DOHH2 (cell line): ENCODE results near the gene PHC1.
A peak's percentile ranks its signal among the peaks of the same experiment; 100 is the strongest.

ENCODE experiments used
- H3F3A ChIP-seq: fragments of 200-600 bp; sonication (generic), shearing (Covaris generic); 2 replicates; pipeline ENCODE4 v1.6.0; 2016; ENCODE audit warnings: antibody characterized with exemption, mild to moderate bottlenecking; ENCODE audit not compliant: control insufficient read depth, insufficient read depth
- H3K27ac ChIP-seq: fragments of 200-600 bp; sonication (generic); 2 replicates; pipeline ENCODE4 v1.5.1; 2014; ENCODE audit warnings: low read depth, mild to moderate bottlenecking, low read length, moderate library complexity
- H3K27me3 ChIP-seq: fragments of 200-600 bp; sonication (generic); 2 replicates; pipeline ENCODE4 v1.6.1; 2014; ENCODE audit warnings: mild to moderate bottlenecking, low read length, mixed read lengths; ENCODE audit not compliant: control insufficient read depth
- H3K36me3 ChIP-seq: fragments of 200-600 bp; sonication (generic); 2 replicates; pipeline ENCODE4 v1.6.1; 2014; ENCODE audit warnings: mild to moderate bottlenecking, low read length, moderate library complexity, mixed read lengths; ENCODE audit not compliant: control insufficient read depth
- H3K4me1 ChIP-seq: fragments of 200-600 bp; sonication (generic); 2 replicates; pipeline ENCODE4 v1.6.1; 2014; ENCODE audit warnings: mild to moderate bottlenecking, low read length, mixed read lengths; ENCODE audit not compliant: control insufficient read depth
- H3K4me2 ChIP-seq: fragments of 200-600 bp; sonication (generic); 2 replicates; pipeline ENCODE4 v1.6.0; 2014; ENCODE audit warnings: mild to moderate bottlenecking, low read length, moderate library complexity
- H3K4me3 ChIP-seq: fragments of 200-600 bp; sonication (generic); 2 replicates; pipeline ENCODE4 v1.5.1; 2014; ENCODE audit warnings: mild to moderate bottlenecking, low read length, mixed read lengths
- H3K79me2 ChIP-seq: fragments of 200-600 bp; sonication (generic); 2 replicates; pipeline ENCODE4 v1.6.1; 2014; ENCODE audit warnings: mild to moderate bottlenecking, low read length, mixed read lengths; ENCODE audit not compliant: control insufficient read depth
- H3K9me2 ChIP-seq: fragments of 200-600 bp; sonication (generic); replicated peaks from 2 replicates; pipeline ENCODE4 v1.6.1; 2014; ENCODE audit warnings: mild to moderate bottlenecking, low read length, mixed read lengths; ENCODE audit not compliant: control insufficient read depth
- H3K9me3 ChIP-seq: fragments of 200-600 bp; sonication (generic); 2 replicates; pipeline ENCODE4 v1.6.1; 2014; ENCODE audit warnings: antibody characterized with exemption, low read length, mixed read lengths; ENCODE audit not compliant: control insufficient read depth, insufficient read depth
- H4K20me1 ChIP-seq: fragments of 200-600 bp; sonication (generic); 2 replicates; pipeline ENCODE4 v1.6.0; 2014; ENCODE audit warnings: low read depth, mild to moderate bottlenecking, antibody characterized with exemption, low read length, moderate library complexity; ENCODE audit not compliant: control insufficient read depth, insufficient read depth
- EZH2phosphoT487 ChIP-seq: fragments of 200-600 bp; sonication (generic); IDR thresholded peaks from 2 replicates; pipeline ENCODE4 v1.6.1; 2017; ENCODE audit warnings: borderline replicate concordance, mild to moderate bottlenecking, antibody characterized with exemption, low read length, moderate library complexity, mixed read lengths
- TF ChIP-seq, protein P1 (sequence below): fragments of 200-600 bp; sonication (generic); IDR thresholded peaks from one replicate; pipeline ENCODE4 v1.5.1; 2014; ENCODE audit warnings: antibody characterized with exemption, mild to moderate bottlenecking, low read depth, low read length; ENCODE audit not compliant: poor library complexity, severe bottlenecking

The PHC1 gene

GRCh38 chr12:8890313-8891085 lies 23.8 kb upstream of the PHC1 start:
- Histone ChIP-seq H3K4me3 (peak overlapping the region; percentile 72), H3K27ac (no peak overlapping the region), H3K4me1 (peaks cover 4% of the 10 kb centered on the region)

DNA sequence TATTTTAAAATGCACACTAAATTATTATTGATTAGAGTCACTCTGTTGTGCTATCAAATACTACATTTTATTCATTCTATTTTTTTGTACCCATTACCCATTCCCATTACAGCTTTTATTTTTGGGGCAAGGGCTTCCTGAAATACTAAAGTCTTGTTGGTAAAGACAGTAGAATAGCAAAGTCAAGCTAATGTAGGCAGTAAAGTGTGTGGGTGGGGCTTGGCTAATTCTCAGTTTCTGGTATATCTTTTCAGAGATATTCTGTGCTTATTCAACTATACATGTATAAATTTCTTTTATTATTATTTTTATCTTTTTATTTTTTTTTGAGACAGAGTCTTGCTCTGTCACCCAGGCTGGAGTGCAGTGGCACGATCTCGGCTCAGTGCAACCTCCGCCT lies 22.3 kb upstream of the PHC1 start:
- no peak for TF ChIP-seq EZH2phosphoT487
- TF ChIP-seq, protein P1, sequence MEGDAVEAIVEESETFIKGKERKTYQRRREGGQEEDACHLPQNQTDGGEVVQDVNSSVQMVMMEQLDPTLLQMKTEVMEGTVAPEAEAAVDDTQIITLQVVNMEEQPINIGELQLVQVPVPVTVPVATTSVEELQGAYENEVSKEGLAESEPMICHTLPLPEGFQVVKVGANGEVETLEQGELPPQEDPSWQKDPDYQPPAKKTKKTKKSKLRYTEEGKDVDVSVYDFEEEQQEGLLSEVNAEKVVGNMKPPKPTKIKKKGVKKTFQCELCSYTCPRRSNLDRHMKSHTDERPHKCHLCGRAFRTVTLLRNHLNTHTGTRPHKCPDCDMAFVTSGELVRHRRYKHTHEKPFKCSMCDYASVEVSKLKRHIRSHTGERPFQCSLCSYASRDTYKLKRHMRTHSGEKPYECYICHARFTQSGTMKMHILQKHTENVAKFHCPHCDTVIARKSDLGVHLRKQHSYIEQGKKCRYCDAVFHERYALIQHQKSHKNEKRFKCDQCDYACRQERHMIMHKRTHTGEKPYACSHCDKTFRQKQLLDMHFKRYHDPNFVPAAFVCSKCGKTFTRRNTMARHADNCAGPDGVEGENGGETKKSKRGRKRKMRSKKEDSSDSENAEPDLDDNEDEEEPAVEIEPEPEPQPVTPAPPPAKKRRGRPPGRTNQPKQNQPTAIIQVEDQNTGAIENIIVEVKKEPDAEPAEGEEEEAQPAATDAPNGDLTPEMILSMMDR = no peak
- Histone ChIP-seq H3K4me1 (peaks cover 4% of the 10 kb centered on the region), H3K27ac (no peak overlapping the region), H3K4me3 (no peak overlapping the region), H3K9me3 (no peaks in the 10 kb centered on the region), H3K9me2 (no peaks in the 10 kb centered on the region), H3K36me3 (no peaks in the 10 kb centered on the region), H3K79me2 (no peaks in the 10 kb centered on the region), H3K4me2 (no peak overlapping the region), H3K27me3 (no peaks in the 10 kb centered on the region), H4K20me1 (no peaks in the 10 kb centered on the region), H3F3A (no peaks in the 10 kb centered on the region)

More at GRCh38 chr12:8890313-8891085, 23.8 kb upstream of the PHC1 start:
- Histone ChIP-seq H3K4me2 (peak overlapping the region; percentile 76), H3F3A (no peaks in the 10 kb centered on the region), H3K27me3 (no peaks in the 10 kb centered on the region), H3K36me3 (no peaks in the 10 kb centered on the region), H3K79me2 (no peaks in the 10 kb centered on the region), H3K9me2 (no peaks in the 10 kb centered on the region), H4K20me1 (no peaks in the 10 kb centered on the region), H3K9me3 (no peaks in the 10 kb centered on the region)
- TF ChIP-seq, protein P1 = peak; percentile 91
- no peak for TF ChIP-seq EZH2phosphoT487

DNA sequence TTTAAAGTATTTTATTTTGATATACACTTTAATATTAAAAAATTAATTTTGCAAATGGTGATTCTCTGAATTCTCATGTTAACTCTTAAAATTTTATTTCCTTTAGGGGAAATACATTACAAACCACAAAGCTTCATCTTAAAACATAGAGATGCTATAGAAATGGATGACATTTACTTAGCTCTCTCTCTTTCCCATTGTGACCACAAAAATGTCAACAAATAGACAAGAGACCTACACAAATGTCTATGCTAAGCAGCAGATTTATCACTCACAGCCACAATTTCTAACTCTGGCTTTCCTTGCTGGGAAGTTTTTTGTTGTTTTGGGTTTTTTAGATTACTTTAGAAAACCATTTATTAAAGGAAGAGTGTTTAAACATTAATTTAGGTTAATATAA lies 19.9 kb upstream of the PHC1 start:
- TF ChIP-seq, protein P1 = no peak
- no peak for TF ChIP-seq EZH2phosphoT487

More for the DNA sequence above, 19.9 kb upstream of the PHC1 start:
- no peaks in the 10 kb centered on the region for H4K20me1 ChIP-seq
- no peak overlapping the region for H3K4me3 ChIP-seq
- H3K36me3 ChIP-seq = no peaks in the 10 kb centered on the region
- no peaks in the 10 kb centered on the region for H3K79me2 ChIP-seq
- H3K4me1 ChIP-seq = peaks cover 4% of the 10 kb centered on the region
- H3K27me3 ChIP-seq = no peaks in the 10 kb centered on the region
- no peaks in the 10 kb centered on the region for H3K9me3 ChIP-seq
- no peaks in the 10 kb centered on the region for H3K9me2 ChIP-seq
- H3K27ac ChIP-seq = no peak overlapping the region
- H3F3A ChIP-seq = no peaks in the 10 kb centered on the region
- H3K4me2 ChIP-seq = no peak overlapping the region
